ENCODE results near the gene DTNB. TPM values are rescaled to one million over a fixed set of nuclear protein-coding genes. Genes with fewer than 3 reads are reported as not detected.
"Not testable (repeated sequence)": the region's sequence is repeated elsewhere in the genome, so short reads cannot be mapped to it uniquely, and the experiment has no call there.

Gene DTNB
- total RNA-seq, 4 donors from 2014 or later, result 2.2 to 7.8 (median 3.9) TPM

GRCh38 chr2:25671622-25672021, 1.8 kb downstream of the DTNB start:
- no peaks in the 10 kb centered on the region for H3K36me3 ChIP-seq
- H3K4me3 ChIP-seq, result no peak overlapping the region
- in situ Hi-C loops (cut with MboI; ENCODE audit: low pct_ligation_motif_present in 1 of 4, low pct_unique_long_range_greater_than_20kb in 1 of 4, low sequenced_read_pairs in 3 of 4) (no loop called here), intact Hi-C loops (cut with DNase I; ENCODE audit: low total_unique reads) (no loop called here)
- no peak for DNase-seq
- H3K27ac ChIP-seq, result no peak overlapping the region
- H3K4me1 ChIP-seq, result peaks cover 5 to 12% (median 9%) of the 10 kb centered on the region in 4 donors
- H3K27me3 ChIP-seq, result no peaks in the 10 kb centered on the region
- no peak for TF ChIP-seq CTCF (IDR thresholded peaks at IDR 0.05)
- no peak for TF ChIP-seq POLR2A (IDR thresholded peaks at IDR 0.05)
- TF ChIP-seq EP300 (IDR thresholded peaks at IDR 0.05; ENCODE audit: low read depth), result no peak
- no peak for TF ChIP-seq POLR2AphosphoS5 (IDR thresholded peaks at IDR 0.05)
- H3K9me3 ChIP-seq, result no peaks in the 10 kb centered on the region
- WGBS, 2 donors (ENCODE audit: low coverage in 1 of 2), result 60 to 86% methylated on average over 1 to 2 of the region's 2 CpGs

DNA sequence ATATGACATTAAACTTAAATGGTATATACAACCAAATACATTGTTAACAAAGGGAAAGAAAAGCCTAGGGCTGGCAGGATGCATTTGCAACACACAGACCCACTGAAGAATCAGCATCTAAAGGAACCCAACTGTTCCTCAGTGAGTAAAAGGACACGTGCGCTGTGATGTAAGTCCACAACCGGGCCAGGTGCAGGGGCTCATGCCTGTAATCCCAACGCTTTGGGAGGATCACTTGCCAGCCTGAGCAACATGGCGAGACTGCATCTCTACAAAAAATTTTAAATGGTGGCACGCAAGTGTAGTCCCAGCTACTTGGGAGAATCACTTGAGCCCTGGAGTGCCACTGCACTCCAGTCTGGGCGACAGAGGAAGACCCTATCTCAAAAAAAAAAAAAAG, 3.9 kb downstream of the DTNB start:
- H3K27ac ChIP-seq, result no peak overlapping the region
- intact Hi-C loops (cut with DNase I; ENCODE audit: low total_unique reads), result no loop called here
- H3K4me3 ChIP-seq, result no peak overlapping the region
- peaks cover 5 to 12% (median 9%) of the 10 kb centered on the region in 4 donors for H3K4me1 ChIP-seq
- no peaks in the 10 kb centered on the region for H3K36me3 ChIP-seq
- 95% methylated on average over 7 of the region's 7 CpGs; no CpG with 5 or more reads in 1 of the 2 donors for WGBS, 2 donors (ENCODE audit: low coverage in 1 of 2)
- in situ Hi-C loops (cut with MboI; ENCODE audit: low pct_ligation_motif_present in 1 of 4, low pct_unique_long_range_greater_than_20kb in 1 of 4, low sequenced_read_pairs in 3 of 4), result loop anchor here in 1 of 4 donors (10.0 kb wide), 1 partner anchor 65 kb away; no protein-coding TSS in a partner anchor
- no peak for DNase-seq
- TF ChIP-seq POLR2A (IDR thresholded peaks at IDR 0.05) (no peak), EP300 (IDR thresholded peaks at IDR 0.05; ENCODE audit: low read depth) (no peak), CTCF (IDR thresholded peaks at IDR 0.05) (no peak), POLR2AphosphoS5 (IDR thresholded peaks at IDR 0.05) (no peak)
- H3K27me3 ChIP-seq, result no peaks in the 10 kb centered on the region
- H3K9me3 ChIP-seq, result no peaks in the 10 kb centered on the region

DNA sequence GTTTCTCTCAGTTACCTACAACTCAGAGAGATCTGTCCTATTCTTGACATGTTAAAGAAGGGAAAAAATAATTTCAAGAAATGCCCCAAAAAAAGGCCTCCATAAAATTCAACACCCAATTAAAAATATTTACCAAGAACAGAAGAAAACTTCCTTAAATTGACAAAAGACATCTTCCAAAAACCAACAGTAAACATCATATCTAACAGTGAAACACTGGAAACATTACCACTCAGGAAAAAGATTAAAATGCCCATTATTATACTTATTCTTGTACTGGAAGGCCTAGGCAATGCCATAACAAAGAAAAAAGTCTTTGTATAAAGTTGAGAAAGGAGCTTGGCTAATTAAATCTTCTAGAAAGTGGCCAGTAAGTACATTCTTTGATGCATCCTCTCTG, 7.2 kb downstream of the DTNB start:
- H3K27ac ChIP-seq, result no peak overlapping the region
- DNase-seq, result no peak
- H3K4me3 ChIP-seq, result no peak overlapping the region
- intact Hi-C loops (cut with DNase I; ENCODE audit: low total_unique reads), result no loop called here
- in situ Hi-C loops (cut with MboI; ENCODE audit: low pct_ligation_motif_present in 1 of 4, low pct_unique_long_range_greater_than_20kb in 1 of 4, low sequenced_read_pairs in 3 of 4), result loop anchor here in 1 of 4 donors (10.0 kb wide), 1 partner anchor 61 kb away; no protein-coding TSS in a partner anchor
- H3K36me3 ChIP-seq, result no peaks in the 10 kb centered on the region
- no peak for TF ChIP-seq CTCF (IDR thresholded peaks at IDR 0.05)
- no peak for TF ChIP-seq POLR2AphosphoS5 (IDR thresholded peaks at IDR 0.05)
- no peak for TF ChIP-seq POLR2A (IDR thresholded peaks at IDR 0.05)
- no peak for TF ChIP-seq EP300 (IDR thresholded peaks at IDR 0.05; ENCODE audit: low read depth)
- no peaks in the 10 kb centered on the region for H3K9me3 ChIP-seq
- H3K27me3 ChIP-seq, result no peaks in the 10 kb centered on the region
- H3K4me1 ChIP-seq, result no peaks in the 10 kb centered on the region

DNA sequence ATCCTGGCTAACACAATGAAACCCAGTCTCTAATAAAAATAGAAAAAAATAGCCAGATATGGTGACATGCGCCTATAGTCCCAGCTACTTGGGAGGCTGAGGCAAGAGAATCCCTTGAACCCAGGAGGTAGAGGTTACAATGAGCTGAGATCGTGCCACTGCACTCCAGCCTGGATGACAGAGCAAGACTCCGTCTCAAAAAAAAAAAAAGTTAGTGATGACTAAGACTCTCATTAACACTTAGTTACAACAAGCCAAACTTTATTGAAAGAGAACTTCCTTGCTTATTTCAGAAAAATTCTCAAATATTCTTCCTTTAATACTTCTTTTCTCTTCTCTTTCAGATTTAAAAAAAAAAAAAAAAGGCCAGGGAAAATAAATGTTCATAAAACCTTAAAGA, 7.9 kb downstream of the DTNB start:
- H3K27me3 ChIP-seq; H3K4me1 ChIP-seq; H3K4me3 ChIP-seq; DNase-seq; intact Hi-C loops (cut with DNase I; ENCODE audit: low total_unique reads); H3K27ac ChIP-seq; H3K9me3 ChIP-seq; H3K36me3 ChIP-seq: not testable (repeated sequence)
- WGBS, 2 donors (ENCODE audit: low coverage in 1 of 2), result 79 to 89% methylated on average over 3 of the region's 3 CpGs
- in situ Hi-C loops (cut with MboI; ENCODE audit: low pct_ligation_motif_present in 1 of 4, low pct_unique_long_range_greater_than_20kb in 1 of 4, low sequenced_read_pairs in 3 of 4), result loop anchor here in 1 of 4 donors (10.0 kb wide), 1 partner anchor 61 kb away; no protein-coding TSS in a partner anchor

DNA sequence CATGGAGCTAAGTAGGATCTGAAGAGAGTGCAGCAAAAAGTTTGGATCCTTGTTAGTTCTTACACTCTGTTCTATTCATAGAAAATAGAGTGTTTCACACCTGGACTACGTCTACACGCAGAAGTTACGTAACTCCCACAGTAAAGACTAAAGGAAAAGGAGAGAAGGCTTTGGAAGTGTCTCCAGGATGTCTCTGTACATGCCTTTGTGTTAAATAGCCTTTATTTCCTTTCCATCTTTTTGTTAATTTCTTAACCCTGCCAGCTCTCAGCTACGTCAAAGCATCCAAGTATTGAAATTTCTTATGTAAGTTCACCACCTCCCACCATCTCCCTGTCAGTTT, 8.4 kb downstream of the DTNB start:
- H3K9me3 ChIP-seq, result no peaks in the 10 kb centered on the region
- in situ Hi-C loops (cut with MboI; ENCODE audit: low pct_ligation_motif_present in 1 of 4, low pct_unique_long_range_greater_than_20kb in 1 of 4, low sequenced_read_pairs in 3 of 4), result loop anchor here in 1 of 4 donors (10.0 kb wide), 1 partner anchor 60 kb away; no protein-coding TSS in a partner anchor
- WGBS, 2 donors (ENCODE audit: low coverage in 1 of 2), result 60 to 63% methylated on average over 4 of the region's 4 CpGs

More for the DNA sequence above, 8.4 kb downstream of the DTNB start:
- H3K4me3 ChIP-seq, result no peak overlapping the region
- no peaks in the 10 kb centered on the region for H3K4me1 ChIP-seq
- no peak overlapping the region for H3K27ac ChIP-seq
- no peaks in the 10 kb centered on the region for H3K27me3 ChIP-seq
- TF ChIP-seq CTCF (IDR thresholded peaks at IDR 0.05), result peak in 1 of 5 experiments; percentile 2
- TF ChIP-seq POLR2AphosphoS5 (IDR thresholded peaks at IDR 0.05), result no peak
- no peaks in the 10 kb centered on the region for H3K36me3 ChIP-seq
- intact Hi-C loops (cut with DNase I; ENCODE audit: low total_unique reads), result no loop called here
- no peak for DNase-seq
